ENCODE data around the gene DGKG. TPM values are rescaled to one million over a fixed set of nuclear protein-coding genes. Genes with fewer than 3 reads are reported as not detected.

The DGKG gene
- polyA plus RNA-seq, 3 donors = 0.47 to 0.95 (median 0.48) TPM

GRCh38 chr3:186109897-186110803, 251.9 kb downstream of the DGKG start:
- no peak for DNase-seq

- peak; percentile 99 for DNase-seq
Measured at GRCh38 chr3:186108941-186109865, 252.8 kb downstream of the DGKG start, which contains the start of gene ETV5. Gene ETV5 (minus strand): TSS chr3:186109089. CDS start chr3:186105868, 3,221 bp downstream.

- peak; percentile 85 for DNase-seq
Measured at GRCh38 chr3:186108106-186108940, 253.7 kb downstream of the DGKG start.

GRCh38 chr3:186107215-186108105, 254.6 kb downstream of the DGKG start:
- DNase-seq = peak; percentile 79

- DNase-seq = no peak
Measured at GRCh38 chr3:186105543-186105942, 256.5 kb downstream of the DGKG start.

- no peak for DNase-seq
Measured at GRCh38 chr3:186102687-186103086, 259.3 kb downstream of the DGKG start.

- DNase-seq = no peak
Measured at GRCh38 chr3:186100398-186100797, 261.6 kb downstream of the DGKG start.

- no peak for DNase-seq
Measured at GRCh38 chr3:186099178-186099577, 262.9 kb downstream of the DGKG start.

- DNase-seq = no peak
Measured at GRCh38 chr3:186098740-186099139, 263.3 kb downstream of the DGKG start.

- peak; percentile 91 for DNase-seq
Measured at GRCh38 chr3:186097663-186098451, 264.2 kb downstream of the DGKG start.

- no peak for DNase-seq
Measured at GRCh38 chr3:186097317-186097662, 264.7 kb downstream of the DGKG start.

Other genes with a start within 250 kb of the DGKG start
- 10 to 100 TPM in 2 of 3 donors, 1 to 10 TPM in 1; 5.8 to 13.0 (median 10.1) TPM for gene CRYGS, start 182.1 kb upstream of the DGKG start, polyA plus RNA-seq (ENCODE audit: insufficient read length in 3 of 3)
- 10 to 100 TPM; 17.0 to 27.1 (median 22.4) TPM for gene TBCCD1, start 205.1 kb upstream of the DGKG start, polyA plus RNA-seq (ENCODE audit: insufficient read length in 3 of 3)
- 10 to 100 TPM; 67.9 to 73.9 (median 68.7) TPM for gene DNAJB11, start 208.5 kb upstream of the DGKG start, polyA plus RNA-seq (ENCODE audit: insufficient read length in 3 of 3)

Data from renal pelvis (tissue), 4 donors.